Tibial artery (tissue), 4 donors: Measurements from ENCODE around the gene C5AR1.
A peak's percentile ranks its signal among the peaks of the same experiment; 100 is the strongest.
"Not testable (repeated sequence)": the region's sequence is repeated elsewhere in the genome, so short reads cannot be mapped to it uniquely, and the experiment has no call there.

Experiments used
- DNase-seq, 2 donors: peaks; one replicate each; pipeline ENCODE4 v3.0.0-alpha.2; 2019
- H3K27ac ChIP-seq, 2 donors: fragments of 200-600 bp; sonication (generic) in 1 of 2; 1 replicate in 1 of 2; 2 replicates in 1 of 2; pipeline ENCODE4 v1.5.1; 2018 to 2019; ENCODE audit warnings: mild to moderate bottlenecking in 1 of 2
- H3K27me3 ChIP-seq, 2 donors: fragments of 200-600 bp; sonication (generic) in 1 of 2; one replicate each; pipeline versions ENCODE4 v1.5.1 to v1.6.0; 2016 to 2019
- H3K36me3 ChIP-seq, 3 donors: fragments of 200-600 bp; sonication (generic) in 2 of 3; one replicate each; pipeline ENCODE4 v1.5.1; 2016 to 2019; ENCODE audit warnings: mild to moderate bottlenecking in 2 of 3
- H3K4me1 ChIP-seq, 4 donors: fragments of 200-600 bp; sonication (generic) in 2 of 4; 1 replicate in 3 of 4; 2 replicates in 1 of 4; pipeline ENCODE4 v1.5.1; 2016 to 2019
- H3K4me3 ChIP-seq, 2 donors: fragments of 200-600 bp; sonication (generic) in 1 of 2; 1 replicate in 1 of 2; 2 replicates in 1 of 2; pipeline ENCODE4 v1.5.1; 2018 to 2019; ENCODE audit warnings: mild to moderate bottlenecking in 2 of 2
- H3K9me3 ChIP-seq, 3 donors: fragments of 200-600 bp; sonication (generic) in 1 of 3; one replicate each; pipeline ENCODE4 v1.5.1; 2016 to 2019
- intact Hi-C: fragments of 100-400 bp; cut with DNase I; formaldehyde crosslinking; loops from one replicate; pipeline ENCODE4 v1.15.0; 2023; ENCODE audit warnings: low total_unique reads
- TF ChIP-seq, protein P1 (sequence below), 2 experiments: fragments of 200-600 bp in 1 of 2; fragments of 450-650 bp in 1 of 2; IDR thresholded peaks; one replicate each; pipeline ENCODE4 v1.5.1; 2017 to 2019; ENCODE audit warnings: antibody characterized with exemption in 2 of 2, mild to moderate bottlenecking in 1 of 2, moderate library complexity in 1 of 2

C5AR1 gene

DNA sequence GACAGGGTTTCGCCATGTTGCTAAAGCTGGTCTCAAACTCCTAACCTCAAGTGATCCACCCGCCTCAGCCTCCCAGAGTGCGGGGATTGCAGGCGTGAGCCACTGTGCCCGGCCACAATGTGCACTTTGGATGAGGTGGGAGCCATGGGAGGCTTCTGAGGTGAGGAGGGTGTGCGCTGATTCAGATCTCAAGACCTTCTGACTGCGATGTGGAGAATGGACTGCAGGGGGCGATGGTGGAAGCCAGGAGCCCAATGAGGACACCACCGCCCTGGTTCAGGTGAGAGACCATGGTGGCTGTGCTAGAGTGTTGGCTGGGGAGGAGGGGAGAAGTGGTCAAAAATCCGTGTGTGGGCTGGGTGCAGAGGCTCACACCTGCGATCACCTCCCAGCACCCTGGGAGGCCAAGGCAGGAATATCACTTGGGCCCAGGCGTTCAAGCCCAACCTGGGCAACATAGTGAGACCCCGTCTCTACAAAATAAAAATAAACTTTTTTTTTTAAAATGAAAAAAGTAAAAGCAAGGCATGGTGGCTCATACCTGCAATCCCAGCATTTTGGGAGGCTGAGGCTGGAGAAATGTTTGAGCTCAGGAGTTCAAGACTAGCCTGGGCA lies 29.4 kb upstream of the C5AR1 start:
- H3K27ac ChIP-seq: peak overlapping the region; percentile 30 to 89
- intact Hi-C loops: loop anchor here (10.0 kb wide), 1 partner anchor 425 kb away; no protein-coding TSS in a partner anchor
- H3K9me3 ChIP-seq: no peaks in the 10 kb centered on the region

DNA sequence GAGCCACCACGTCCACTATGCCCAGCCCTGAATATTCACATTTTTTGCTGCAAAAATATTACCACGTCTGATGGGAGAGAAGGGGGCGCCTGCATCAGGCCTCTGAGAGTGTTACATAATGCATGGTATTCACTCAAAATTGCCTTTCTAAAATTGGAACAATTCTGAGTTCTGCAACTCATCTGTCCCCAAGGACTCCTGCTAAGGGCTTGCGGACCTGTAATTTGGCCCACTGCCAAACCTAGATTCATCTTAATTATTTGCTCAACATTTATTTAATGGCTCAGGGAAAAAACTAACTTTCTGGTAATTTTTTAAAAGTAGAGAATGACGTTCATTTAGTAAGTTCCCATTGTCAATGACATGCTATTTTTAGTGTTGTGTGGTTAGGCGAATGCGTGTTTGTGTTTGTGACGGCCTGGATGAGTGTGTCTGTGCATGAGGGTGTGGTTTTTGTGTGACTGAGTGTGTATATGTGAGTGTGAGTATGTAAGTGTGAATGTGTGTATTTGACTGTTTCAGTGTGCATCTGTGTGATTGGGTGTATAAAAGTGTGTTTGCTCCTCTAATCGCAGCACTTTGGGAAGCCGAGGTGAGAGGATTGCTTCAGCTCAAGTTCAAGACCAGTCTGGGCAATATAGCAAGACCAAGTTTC lies 26.1 kb upstream of the C5AR1 start:
- H3K27ac ChIP-seq: peak overlapping the region in 1 of 2 donors; percentile 26
- intact Hi-C loops: loop anchor here (10.0 kb wide), 1 partner anchor 421 kb away; no protein-coding TSS in a partner anchor
- no peak for DNase-seq

More for the DNA sequence above, 29.4 kb upstream of the C5AR1 start:
- Histone ChIP-seq H3K36me3 (no peaks in the 10 kb centered on the region), H3K27me3 (no peaks in the 10 kb centered on the region), H3K4me1 (peaks cover 0 to 80% (median 43%) of the 10 kb centered on the region in 4 donors), H3K4me3 (no peak overlapping the region)
- TF ChIP-seq, protein P1, sequence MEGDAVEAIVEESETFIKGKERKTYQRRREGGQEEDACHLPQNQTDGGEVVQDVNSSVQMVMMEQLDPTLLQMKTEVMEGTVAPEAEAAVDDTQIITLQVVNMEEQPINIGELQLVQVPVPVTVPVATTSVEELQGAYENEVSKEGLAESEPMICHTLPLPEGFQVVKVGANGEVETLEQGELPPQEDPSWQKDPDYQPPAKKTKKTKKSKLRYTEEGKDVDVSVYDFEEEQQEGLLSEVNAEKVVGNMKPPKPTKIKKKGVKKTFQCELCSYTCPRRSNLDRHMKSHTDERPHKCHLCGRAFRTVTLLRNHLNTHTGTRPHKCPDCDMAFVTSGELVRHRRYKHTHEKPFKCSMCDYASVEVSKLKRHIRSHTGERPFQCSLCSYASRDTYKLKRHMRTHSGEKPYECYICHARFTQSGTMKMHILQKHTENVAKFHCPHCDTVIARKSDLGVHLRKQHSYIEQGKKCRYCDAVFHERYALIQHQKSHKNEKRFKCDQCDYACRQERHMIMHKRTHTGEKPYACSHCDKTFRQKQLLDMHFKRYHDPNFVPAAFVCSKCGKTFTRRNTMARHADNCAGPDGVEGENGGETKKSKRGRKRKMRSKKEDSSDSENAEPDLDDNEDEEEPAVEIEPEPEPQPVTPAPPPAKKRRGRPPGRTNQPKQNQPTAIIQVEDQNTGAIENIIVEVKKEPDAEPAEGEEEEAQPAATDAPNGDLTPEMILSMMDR (IDR thresholded peaks at IDR 0.05): peak in 1 of 2 experiments; percentile 15
- no peak for DNase-seq

DNA sequence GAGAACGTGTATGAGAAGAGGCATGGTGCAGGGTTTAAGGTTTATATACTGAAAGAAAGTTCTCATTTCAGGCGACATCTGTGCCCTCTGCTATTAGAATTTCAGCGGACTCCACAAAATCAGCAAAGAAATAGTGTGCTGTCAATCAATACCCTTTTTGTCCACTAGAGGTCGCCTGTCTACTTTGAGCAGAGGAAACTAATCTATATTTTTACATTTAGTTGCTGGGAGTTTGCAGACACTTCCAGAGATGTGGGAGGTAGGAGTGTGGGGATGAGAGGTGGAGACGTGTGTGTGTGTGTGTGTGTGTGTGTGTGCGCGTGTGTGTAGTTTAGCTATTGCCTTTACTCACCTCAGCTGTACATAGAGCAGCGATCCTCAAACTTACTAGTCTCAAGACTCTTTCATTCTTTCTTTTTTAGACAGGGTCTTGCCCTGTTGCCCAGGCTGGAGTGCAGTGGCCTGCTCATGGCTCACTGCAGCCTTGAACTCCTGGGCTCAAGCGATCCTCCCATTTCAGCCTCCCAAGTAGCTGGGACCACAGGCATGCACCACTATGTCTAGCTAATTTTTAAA lies 25.2 kb upstream of the C5AR1 start:
- Histone ChIP-seq H3K9me3 (no peaks in the 10 kb centered on the region), H3K4me3 (no peak overlapping the region), H3K27me3 (no peaks in the 10 kb centered on the region), H3K4me1 (peaks cover 0 to 47% (median 15%) of the 10 kb centered on the region in 4 donors), H3K36me3 (no peaks in the 10 kb centered on the region), H3K27ac (no peak overlapping the region)
- TF ChIP-seq, protein P1 (IDR thresholded peaks at IDR 0.05): peak; percentile 78 to 92
- DNase-seq: no peak
- intact Hi-C loops: loop anchor here (10.0 kb wide), 1 partner anchor 420 kb away; no protein-coding TSS in a partner anchor

More for the DNA sequence above, 26.1 kb upstream of the C5AR1 start:
- TF ChIP-seq, protein P1 (IDR thresholded peaks at IDR 0.05): no peak
- H3K36me3 ChIP-seq: no peaks in the 10 kb centered on the region
- H3K9me3 ChIP-seq: no peaks in the 10 kb centered on the region
- peaks cover 0 to 49% (median 19%) of the 10 kb centered on the region in 4 donors for H3K4me1 ChIP-seq
- no peak overlapping the region for H3K4me3 ChIP-seq
- H3K27me3 ChIP-seq: no peaks in the 10 kb centered on the region

DNA sequence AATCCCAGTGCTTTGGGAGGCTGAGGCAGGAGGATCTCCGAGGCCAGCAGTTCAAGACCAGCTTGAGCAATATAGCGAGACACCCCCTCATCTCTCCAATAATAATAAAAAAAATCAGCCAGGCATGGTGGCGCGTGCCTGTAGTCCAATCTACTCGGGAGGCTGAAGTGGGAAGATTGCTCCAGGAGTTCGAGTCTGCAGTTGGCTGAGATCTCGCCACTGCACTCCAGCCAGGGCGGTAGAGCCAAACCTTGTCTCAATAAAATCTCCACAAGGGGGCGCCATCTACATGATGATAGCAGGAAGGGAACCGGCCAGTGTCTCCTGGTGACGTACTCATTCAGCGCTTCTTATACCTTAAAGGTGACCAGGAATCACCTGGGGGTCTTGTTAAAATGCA lies 13.6 kb upstream of the C5AR1 start:
- Histone ChIP-seq H3K4me3 (no peak overlapping the region), H3K36me3 (peaks cover 3 to 10% (median 7%) of the 10 kb centered on the region in 3 donors), H3K9me3 (no peaks in the 10 kb centered on the region), H3K27ac (no peak overlapping the region), H3K27me3 (no peaks in the 10 kb centered on the region), H3K4me1 (no peaks in the 10 kb centered on the region)
- TF ChIP-seq, protein P1 (IDR thresholded peaks at IDR 0.05): peak; percentile 74 to 80
- intact Hi-C loops: loop anchor here (1.0 kb wide), 1 partner anchor 95 kb away; no protein-coding TSS in a partner anchor
- DNase-seq: peak in 1 of 2 donors; percentile 81

DNA sequence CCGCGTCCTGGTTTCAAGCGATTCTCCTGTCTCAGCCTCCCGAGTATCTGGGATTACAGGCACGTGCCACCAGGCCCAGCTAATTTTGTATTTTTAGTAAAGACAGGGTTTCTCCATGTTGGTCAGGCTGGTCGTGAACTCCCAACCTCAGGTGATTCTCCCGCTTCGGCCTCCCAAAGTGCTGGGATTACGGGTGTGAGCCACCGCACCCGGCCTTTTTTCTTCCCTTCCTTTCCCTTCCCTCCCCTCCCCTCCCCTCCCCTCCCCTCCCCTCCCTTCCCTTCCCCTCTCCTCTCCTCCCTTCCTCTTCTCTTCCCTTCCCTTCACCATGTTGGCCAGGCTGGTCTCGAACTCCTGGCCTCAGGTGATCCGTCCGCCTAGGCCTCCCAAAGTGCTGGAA lies 8.8 kb upstream of the C5AR1 start:
- not testable (repeated sequence) for H3K27me3 ChIP-seq, H3K36me3 ChIP-seq, H3K9me3 ChIP-seq, H3K27ac ChIP-seq, H3K4me3 ChIP-seq, DNase-seq
- intact Hi-C loops: loop anchor here (10.0 kb wide), 1 partner anchor 204 kb away; no protein-coding TSS in a partner anchor
- peaks cover 0 to 11% (median 3%) of the 10 kb centered on the region in 4 donors for H3K4me1 ChIP-seq
